IPS-20b (cell line): ENCODE data around the gene WNK1.
"Not testable (repeated sequence)": the region's sequence is repeated elsewhere in the genome, so short reads cannot be mapped to it uniquely, and the experiment has no call there.

ENCODE experiments used
- H3K27ac ChIP-seq: one replicate; pipeline ENCODE4 v1.5.1; 2013; ENCODE audit warnings: low read length
- H3K27me3 ChIP-seq: 2 replicates; pipeline ENCODE4 v1.6.1; 2013; ENCODE audit warnings: mild to moderate bottlenecking, low read length, inconsistent platforms; ENCODE audit not compliant: insufficient read depth
- H3K36me3 ChIP-seq: 2 replicates; pipeline ENCODE4 v1.6.1; 2013; ENCODE audit warnings: low read depth, mild to moderate bottlenecking, inconsistent platforms, low read length, moderate library complexity; ENCODE audit not compliant: insufficient read depth
- H3K4me1 ChIP-seq: 2 replicates; pipeline ENCODE4 v1.6.1; 2013; ENCODE audit warnings: mild to moderate bottlenecking, control low read depth, inconsistent platforms, low read length, moderate library complexity; ENCODE audit not compliant: insufficient read depth
- H3K4me3 ChIP-seq: 2 replicates; pipeline ENCODE4 v1.5.1; 2013; ENCODE audit warnings: mild to moderate bottlenecking, low read length, inconsistent platforms
- H3K9ac ChIP-seq: 2 replicates; pipeline ENCODE4 v1.6.1; 2013; ENCODE audit warnings: low read depth, mild to moderate bottlenecking, inconsistent platforms, low read length, moderate library complexity
- H3K9me3 ChIP-seq: 2 replicates; pipeline ENCODE4 v1.6.1; 2013; ENCODE audit warnings: mild to moderate bottlenecking, low read depth, low read length, inconsistent platforms; ENCODE audit not compliant: insufficient read depth

WNK1 gene

DNA sequence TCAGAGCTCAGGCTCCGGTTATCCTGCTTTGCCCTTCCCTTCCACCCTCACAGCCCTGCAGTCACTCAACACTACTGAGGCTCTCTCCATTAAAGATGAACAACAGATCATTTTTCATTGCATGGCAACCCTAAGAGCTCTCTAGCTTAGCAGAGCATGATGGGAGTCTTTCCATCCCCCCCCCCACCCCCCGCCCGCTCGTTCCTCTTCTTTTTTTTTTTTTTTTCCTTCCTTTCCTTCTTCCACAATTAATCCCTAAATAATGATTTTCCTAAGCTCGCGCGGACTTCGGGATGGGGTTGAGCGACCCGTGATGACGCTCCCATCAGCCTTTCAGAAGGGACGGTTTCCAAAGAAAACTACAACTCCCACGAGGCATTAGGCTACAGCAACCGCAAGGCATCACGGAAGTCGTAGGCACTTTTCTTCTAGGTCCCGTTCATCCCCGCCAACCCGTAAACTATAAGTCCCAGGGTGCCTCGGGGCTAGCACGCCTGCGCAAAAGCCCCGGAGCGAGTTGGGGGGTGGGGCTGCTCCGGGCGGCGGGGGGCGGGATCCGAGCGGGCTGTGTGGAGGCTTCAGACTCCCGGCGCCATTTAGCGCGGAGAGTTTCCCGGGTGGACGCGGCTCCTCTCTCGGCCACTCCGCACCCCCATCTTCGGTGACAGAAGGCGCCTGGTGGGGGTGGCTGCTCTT, at the start of gene WNK1:
Gene WNK1 (plus strand): TSS at position 581 of the 696 bp plus-strand sequence. CDS start 987 bp downstream, outside the sequence.
- H3K27me3 ChIP-seq = no peaks in the 10 kb centered on the region
- peaks cover 4% of the 10 kb centered on the region; the same call in 1 of the 2 replicates for H3K4me1 ChIP-seq
- H3K9me3 ChIP-seq = no peaks in the 10 kb centered on the region
- H3K27ac ChIP-seq = peak within 1 kb of the TSS; percentile 73
- H3K9ac ChIP-seq = peak within 1 kb of the TSS; percentile 82; the same call in 1 of the 2 replicates
- no peaks in the 10 kb centered on the region for H3K36me3 ChIP-seq
- peak within 1 kb of the TSS; percentile 94 for H3K4me3 ChIP-seq

DNA sequence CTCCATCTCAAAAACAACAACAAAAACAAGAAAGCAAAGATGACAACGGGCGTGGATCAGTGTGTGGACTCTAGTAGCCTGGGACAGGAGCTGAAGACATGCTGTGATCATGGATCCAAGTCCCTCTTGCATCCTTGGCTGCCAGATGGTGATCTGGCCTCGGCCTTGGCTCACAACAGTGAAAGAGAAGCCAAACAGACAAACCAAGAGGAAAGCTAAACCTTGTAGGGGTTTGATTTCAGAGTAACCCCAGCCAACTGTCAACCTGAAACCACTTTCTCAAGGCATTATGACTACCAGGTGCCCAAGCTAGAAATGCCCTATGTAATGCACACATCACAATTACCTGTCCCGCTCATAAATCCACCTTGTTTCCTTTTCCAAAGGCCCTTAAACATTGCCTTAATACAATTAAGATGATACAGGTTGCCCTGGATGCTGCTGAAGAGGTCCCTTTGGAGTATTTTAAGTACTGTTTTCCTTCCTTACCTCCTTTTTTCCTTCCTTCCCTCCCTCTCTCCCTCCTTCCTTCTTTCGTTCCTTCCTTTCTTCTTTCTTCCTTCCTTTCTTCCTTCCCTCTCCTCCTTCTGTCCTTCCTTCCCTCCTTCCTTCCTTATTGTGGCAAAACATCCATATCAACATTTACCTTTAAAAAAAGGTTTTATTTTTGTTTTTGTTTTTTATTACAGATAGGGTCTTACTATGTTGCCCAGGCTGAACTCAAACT, 47.7 kb upstream of the WNK1 start:
- H3K27me3 ChIP-seq = no peaks in the 10 kb centered on the region
- no peak overlapping the region for H3K27ac ChIP-seq
- no peak overlapping the region for H3K9ac ChIP-seq

DNA sequence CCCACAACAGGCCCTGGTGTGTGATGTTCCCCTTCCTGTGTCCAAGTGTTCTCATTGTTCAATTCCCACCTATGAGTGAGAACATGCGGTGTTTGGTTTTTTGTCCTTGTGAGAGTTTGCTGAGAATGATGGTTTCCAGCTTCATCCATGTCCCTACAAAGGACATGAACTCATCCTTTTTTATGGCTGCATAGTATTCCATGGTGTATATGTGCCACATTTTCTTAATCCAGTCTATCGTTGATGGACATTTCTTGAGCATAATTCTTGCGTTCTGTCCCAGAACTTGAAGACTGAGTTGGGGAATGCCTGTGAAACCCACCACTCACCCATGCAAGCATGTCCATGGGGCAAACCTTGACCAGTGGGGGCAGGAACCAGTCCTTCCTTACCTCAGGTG, 44.3 kb upstream of the WNK1 start:
- H3K27me3 ChIP-seq, H3K4me1 ChIP-seq, H3K27ac ChIP-seq, H3K9ac ChIP-seq, H3K4me3 ChIP-seq, H3K36me3 ChIP-seq, H3K9me3 ChIP-seq: not testable (repeated sequence)

More for the DNA sequence above, 47.7 kb upstream of the WNK1 start:
- no peaks in the 10 kb centered on the region for H3K9me3 ChIP-seq
- no peaks in the 10 kb centered on the region for H3K36me3 ChIP-seq
- H3K4me1 ChIP-seq = peaks cover 10% of the 10 kb centered on the region; the same call in 1 of the 2 replicates
- H3K4me3 ChIP-seq = no peak overlapping the region

DNA sequence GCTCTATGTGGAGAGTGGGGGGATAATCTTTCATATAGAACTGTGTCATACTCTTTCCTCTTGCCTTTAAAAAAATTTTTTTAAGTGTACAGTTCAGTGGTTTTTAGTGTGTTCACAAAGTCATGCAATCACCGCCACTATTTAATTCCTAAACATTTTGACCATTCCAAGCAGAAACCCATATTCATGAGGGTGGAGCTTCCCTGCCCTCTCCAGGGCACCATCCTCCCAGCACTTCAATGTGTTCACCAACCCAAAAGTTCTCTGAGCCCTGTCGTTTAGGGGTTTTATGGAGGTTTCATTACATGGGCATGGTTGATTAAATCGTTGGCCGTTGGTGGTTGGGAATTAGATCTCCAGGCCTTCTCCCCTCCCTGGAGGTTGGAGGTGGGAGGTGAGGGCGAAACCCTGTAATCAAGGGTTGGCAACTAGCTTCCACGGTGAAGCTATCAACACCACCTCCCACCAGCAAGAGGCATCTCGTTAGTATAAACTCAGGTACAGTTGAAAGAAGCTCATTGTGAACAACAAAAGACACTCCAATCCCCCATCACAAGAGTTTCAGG, 42.8 kb upstream of the WNK1 start:
- Histone ChIP-seq H3K4me1 (peaks cover 10% of the 10 kb centered on the region; the same call in 1 of the 2 replicates), H3K9ac (no peak overlapping the region), H3K9me3 (no peaks in the 10 kb centered on the region), H3K27me3 (no peaks in the 10 kb centered on the region), H3K36me3 (no peaks in the 10 kb centered on the region), H3K4me3 (no peak overlapping the region), H3K27ac (no peak overlapping the region)

DNA sequence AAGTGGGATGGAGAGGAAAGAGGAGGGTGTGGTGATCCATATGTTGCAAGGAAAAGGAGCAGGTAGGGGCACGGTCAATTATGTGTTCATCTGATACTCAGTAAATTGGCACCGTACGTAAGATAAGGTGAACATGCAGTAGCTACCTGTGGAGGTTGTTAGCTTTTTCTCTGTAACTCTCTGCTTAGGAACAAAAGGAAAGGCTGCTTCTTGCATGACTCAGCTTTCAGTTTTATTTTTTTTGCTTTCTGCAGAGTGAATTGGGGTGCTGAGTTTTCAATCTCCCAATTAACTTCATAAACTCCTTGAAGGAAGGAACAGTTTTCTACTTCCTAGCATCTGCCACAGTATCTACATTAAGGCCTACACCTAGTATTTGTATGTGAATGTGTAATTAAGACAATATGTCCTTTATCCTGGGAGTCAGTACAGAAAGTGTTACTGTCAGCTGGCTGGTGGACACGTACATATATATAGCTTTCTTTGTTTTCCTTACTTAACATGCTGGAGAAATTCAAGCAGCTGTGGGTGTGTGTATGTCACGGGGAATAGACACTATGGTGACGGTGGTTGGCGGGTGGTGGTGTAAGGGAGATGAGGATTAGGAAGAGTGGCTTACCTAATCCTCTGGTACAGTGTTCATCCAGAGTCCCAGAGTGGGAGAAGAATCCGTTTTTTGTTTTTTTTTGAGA, 40.1 kb upstream of the WNK1 start:
- Histone ChIP-seq H3K9ac (no peak overlapping the region), H3K9me3 (no peaks in the 10 kb centered on the region)

DNA sequence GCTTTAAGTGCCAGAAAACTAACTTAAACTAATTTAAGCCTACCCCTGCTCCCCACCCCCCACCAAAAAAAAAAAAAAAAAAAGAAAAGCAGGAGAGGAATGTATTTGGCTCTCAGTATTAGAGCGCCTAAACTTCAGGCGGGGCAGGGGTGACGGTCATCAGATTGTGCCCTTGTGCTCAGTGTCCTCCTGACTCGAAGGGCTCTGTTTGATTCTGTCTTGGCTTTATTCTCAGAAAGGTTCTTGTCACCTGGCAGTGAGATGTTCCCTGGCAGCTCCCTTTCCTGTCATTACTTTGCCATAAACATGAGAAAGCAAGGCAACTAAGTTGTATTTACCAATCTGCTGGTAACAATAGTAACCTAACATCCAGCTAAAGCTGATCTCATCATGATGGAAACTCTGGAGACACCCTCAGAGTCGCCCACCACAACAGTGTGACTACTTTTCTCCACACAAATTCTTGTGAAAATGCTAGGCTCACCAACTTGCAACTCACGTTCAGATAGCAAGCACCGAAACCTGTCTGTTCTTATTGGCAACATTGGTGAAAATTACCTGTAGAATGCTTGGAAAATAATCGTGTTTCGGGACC, 39.0 kb upstream of the WNK1 start:
- Histone ChIP-seq H3K9me3 (no peaks in the 10 kb centered on the region), H3K27ac (no peak overlapping the region), H3K4me1 (peaks cover 10% of the 10 kb centered on the region; the same call in 1 of the 2 replicates), H3K36me3 (no peaks in the 10 kb centered on the region), H3K4me3 (no peak overlapping the region), H3K27me3 (no peaks in the 10 kb centered on the region), H3K9ac (0 out of 2 replicates have a peak overlapping the region, but pooled peaks have one; percentile 25)

More for the DNA sequence above, 40.1 kb upstream of the WNK1 start:
- H3K27me3 ChIP-seq = no peaks in the 10 kb centered on the region
- H3K4me3 ChIP-seq = no peak overlapping the region
- H3K4me1 ChIP-seq = peaks cover 10% of the 10 kb centered on the region; the same call in 1 of the 2 replicates
- no peaks in the 10 kb centered on the region for H3K36me3 ChIP-seq
- no peak overlapping the region for H3K27ac ChIP-seq

DNA sequence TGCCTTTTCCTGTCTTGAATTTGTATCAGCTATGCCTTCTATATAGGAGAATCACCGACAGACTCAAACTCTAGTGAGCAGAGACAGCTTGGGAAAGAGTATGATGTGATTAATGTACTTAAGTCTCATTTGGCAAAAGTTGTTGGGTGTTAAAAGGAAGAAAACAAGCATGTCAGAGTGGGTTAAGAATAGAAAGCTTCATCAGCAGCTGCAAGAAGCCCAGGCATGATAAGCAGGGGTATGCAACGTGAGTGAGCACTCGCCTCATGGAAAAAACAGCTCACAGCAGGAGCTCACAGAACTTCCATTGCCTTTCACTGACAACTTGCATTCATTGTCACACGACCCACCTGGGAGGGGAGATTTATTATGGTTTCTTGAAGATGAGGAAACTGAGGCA, 35.9 kb upstream of the WNK1 start:
- no peak overlapping the region for H3K9ac ChIP-seq
- peaks cover 10% of the 10 kb centered on the region; the same call in 1 of the 2 replicates for H3K4me1 ChIP-seq
- H3K36me3 ChIP-seq = no peaks in the 10 kb centered on the region
- no peak overlapping the region for H3K4me3 ChIP-seq
- no peaks in the 10 kb centered on the region for H3K9me3 ChIP-seq
- no peak overlapping the region for H3K27ac ChIP-seq
- H3K27me3 ChIP-seq = no peaks in the 10 kb centered on the region

DNA sequence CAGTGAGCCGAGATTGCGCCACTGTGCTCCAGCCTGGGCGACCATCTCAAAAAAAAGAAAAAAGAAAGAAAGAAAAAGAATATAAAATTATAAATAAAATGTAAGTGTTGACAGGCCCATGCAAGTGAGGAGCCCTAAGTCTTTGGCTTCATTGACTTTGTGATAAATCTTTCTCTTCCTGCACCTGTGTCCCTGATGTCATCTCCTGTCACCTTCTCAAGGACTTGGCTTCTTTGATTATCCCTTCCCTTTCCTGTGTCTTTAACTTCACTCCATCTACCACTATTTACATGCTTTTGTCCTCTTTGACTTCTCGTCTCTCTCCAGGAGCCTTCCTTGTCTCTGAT, 33.6 kb upstream of the WNK1 start:
- Histone ChIP-seq H3K4me1 (peaks cover 5% of the 10 kb centered on the region), H3K27me3 (no peaks in the 10 kb centered on the region), H3K9ac (no peak overlapping the region), H3K9me3 (no peaks in the 10 kb centered on the region), H3K4me3 (no peak overlapping the region), H3K36me3 (no peaks in the 10 kb centered on the region), H3K27ac (no peak overlapping the region)

DNA sequence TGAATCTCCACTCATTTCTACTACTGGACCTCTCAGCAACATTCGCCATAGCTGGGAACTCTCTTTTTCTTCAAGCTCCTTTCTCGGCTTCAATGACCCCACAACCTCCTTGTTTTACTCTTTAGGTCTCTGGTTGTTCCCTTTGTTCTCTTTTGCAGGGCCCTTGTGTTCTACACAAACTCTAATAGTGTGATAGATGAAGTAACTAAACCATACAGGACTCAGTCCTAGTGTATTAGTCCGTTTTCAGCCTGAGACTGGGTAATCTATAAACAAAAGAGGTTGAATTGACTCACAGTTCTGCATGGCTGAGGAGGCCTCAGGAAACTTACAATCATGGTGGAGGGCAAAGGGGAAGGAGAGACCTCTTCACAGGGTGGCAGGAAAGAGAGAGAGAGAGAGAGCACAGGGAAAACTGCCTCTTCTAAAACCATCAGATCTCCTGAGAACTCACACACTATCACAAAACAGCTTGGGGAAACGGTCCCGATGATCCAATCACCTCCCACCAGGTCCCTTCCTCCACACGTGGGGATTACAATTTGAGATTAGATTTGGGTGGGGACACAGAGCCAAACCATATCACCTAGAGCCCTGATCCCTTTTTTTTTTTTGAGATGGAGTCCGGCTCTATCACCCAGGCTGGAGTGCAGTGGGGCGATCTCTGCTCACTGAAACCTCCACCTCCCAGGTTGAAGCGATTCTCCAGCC, 32.0 kb upstream of the WNK1 start:
- no peak overlapping the region for H3K27ac ChIP-seq

DNA sequence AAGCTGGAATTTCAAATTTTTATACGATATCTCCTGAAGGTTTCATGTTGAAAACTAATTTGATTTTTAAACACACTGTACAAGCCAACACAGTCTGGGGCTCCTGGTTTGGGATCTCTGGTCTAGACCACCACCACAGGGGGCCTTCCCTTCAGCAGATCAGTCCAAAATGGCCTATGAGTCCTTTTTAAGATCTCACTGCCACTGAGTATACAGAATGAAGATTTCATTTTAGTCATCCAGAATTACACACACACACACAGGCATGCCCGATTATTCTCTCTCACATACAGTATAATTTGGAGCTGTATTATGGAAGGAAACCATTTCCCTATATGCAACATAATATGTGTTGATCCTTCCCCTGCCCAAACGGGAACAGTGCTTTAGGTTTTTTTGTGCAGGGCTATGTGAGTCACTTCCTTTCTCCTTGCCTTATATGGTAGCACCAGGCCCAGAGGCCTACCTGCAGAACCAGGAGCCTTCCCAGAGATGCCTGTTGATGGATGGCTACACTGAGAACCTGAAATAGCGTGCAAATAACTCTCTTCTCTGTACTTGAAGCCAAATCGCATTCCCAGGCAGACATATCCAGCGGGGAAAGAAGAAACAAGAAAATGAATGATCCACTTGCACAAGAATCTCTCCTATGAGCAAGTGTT, 28.1 kb upstream of the WNK1 start:
- Histone ChIP-seq H3K4me3 (no peak overlapping the region), H3K27me3 (no peaks in the 10 kb centered on the region), H3K36me3 (no peaks in the 10 kb centered on the region), H3K4me1 (peaks cover 5% of the 10 kb centered on the region; the same call in 1 of the 2 replicates), H3K9ac (no peak overlapping the region), H3K9me3 (no peaks in the 10 kb centered on the region), H3K27ac (no peak overlapping the region)

More for the DNA sequence above, 32.0 kb upstream of the WNK1 start:
- Histone ChIP-seq H3K9me3 (no peaks in the 10 kb centered on the region), H3K9ac (no peak overlapping the region), H3K36me3 (no peaks in the 10 kb centered on the region), H3K4me1 (peaks cover 5% of the 10 kb centered on the region; the same call in 1 of the 2 replicates), H3K27me3 (no peaks in the 10 kb centered on the region), H3K4me3 (no peak overlapping the region)
